Suprapubic skin (tissue), 4 donors: ENCODE data around the gene SPAG6. TPM values are rescaled to one million over a fixed set of nuclear protein-coding genes. Genes with fewer than 3 reads are reported as not detected.

Experiments used
- DNase-seq, 2 donors: peaks; one replicate each; pipeline ENCODE4 v3.0.0-alpha.2; 2019; ENCODE audit warnings: low spot score in 2 of 2
- H3K27ac ChIP-seq: fragments of 200-600 bp; sonication (generic); one replicate; pipeline ENCODE4 v1.5.1; 2019
- H3K27me3 ChIP-seq: fragments of 200-600 bp; sonication (generic); one replicate; pipeline ENCODE4 v1.5.1; 2019
- H3K36me3 ChIP-seq: fragments of 200-600 bp; sonication (generic); one replicate; pipeline ENCODE4 v1.5.1; 2019
- H3K4me1 ChIP-seq: fragments of 200-600 bp; sonication (generic); one replicate; pipeline ENCODE4 v1.5.1; 2019
- H3K4me3 ChIP-seq: fragments of 200-600 bp; sonication (generic); one replicate; pipeline ENCODE4 v1.5.1; 2019; ENCODE audit warnings: mild to moderate bottlenecking
- H3K9me3 ChIP-seq: fragments of 200-600 bp; sonication (generic); one replicate; pipeline ENCODE4 v1.5.1; 2019
- EP300 ChIP-seq: sonication (generic); formaldehyde crosslinking; IDR thresholded peaks from one replicate; pipeline ENCODE4 v1.6.1; 2017; ENCODE audit warnings: antibody characterized with exemption
- POLR2A ChIP-seq, 2 donors: fragments of 450-650 bp; IDR thresholded peaks; one replicate each; pipeline ENCODE4 v1.6.1; 2017; ENCODE audit warnings: antibody characterized with exemption in 2 of 2, mild to moderate bottlenecking in 2 of 2, moderate library complexity in 2 of 2
- POLR2AphosphoS5 ChIP-seq, 3 donors: sonication (generic); formaldehyde crosslinking; IDR thresholded peaks; one replicate each; pipeline ENCODE4 v1.6.1; 2017; ENCODE audit warnings: antibody characterized with exemption in 3 of 3
- WGBS: methylation state at CpG from one replicate; pipeline ENCODE4 v1.1.5; 2018; 5-methylcytosine and 5-hydroxymethylcytosine counted together
- total RNA-seq, 4 donors: library from RNA; depleted of rRNA; stranded (reverse); fragments of >200 nt; gene quantifications; one replicate each; pipeline ENCODE4 v1.1.0, GENCODE V29; 2016
- TF ChIP-seq, protein P1 (sequence below), 2 donors: fragments of 200-600 bp in 1 of 2; fragments of 450-650 bp in 1 of 2; sonication (generic) in 1 of 2; IDR thresholded peaks; one replicate each; pipeline ENCODE4 v1.5.1; 2016 to 2019; ENCODE audit warnings: antibody characterized with exemption in 2 of 2, mild to moderate bottlenecking in 1 of 2, moderate library complexity in 1 of 2

The SPAG6 gene
- total RNA-seq, 4 donors from 2014 or later: 0.34 to 1.1 (median 0.72) TPM; not detected in 1

DNA sequence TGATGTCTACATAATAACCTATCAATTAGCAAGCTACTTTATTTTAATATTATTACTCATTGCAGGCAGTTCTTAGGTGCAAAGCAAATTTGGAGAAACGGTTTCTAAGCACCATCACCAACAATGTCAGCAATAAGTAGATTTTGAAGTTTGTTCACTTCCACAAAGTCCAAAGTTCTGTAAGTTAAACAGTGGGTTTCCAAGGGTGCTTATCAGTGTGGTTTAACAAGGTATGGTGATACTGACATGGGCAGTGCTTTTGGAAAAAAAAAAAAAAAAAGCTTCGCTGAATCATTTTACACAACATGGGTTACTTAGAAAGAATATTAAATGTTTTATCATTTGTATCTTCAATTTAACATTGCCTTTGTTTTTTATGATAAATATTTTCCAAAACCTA lies 101.8 kb downstream of the SPAG6 start:
- no peak for DNase-seq
- TF ChIP-seq, protein P1, sequence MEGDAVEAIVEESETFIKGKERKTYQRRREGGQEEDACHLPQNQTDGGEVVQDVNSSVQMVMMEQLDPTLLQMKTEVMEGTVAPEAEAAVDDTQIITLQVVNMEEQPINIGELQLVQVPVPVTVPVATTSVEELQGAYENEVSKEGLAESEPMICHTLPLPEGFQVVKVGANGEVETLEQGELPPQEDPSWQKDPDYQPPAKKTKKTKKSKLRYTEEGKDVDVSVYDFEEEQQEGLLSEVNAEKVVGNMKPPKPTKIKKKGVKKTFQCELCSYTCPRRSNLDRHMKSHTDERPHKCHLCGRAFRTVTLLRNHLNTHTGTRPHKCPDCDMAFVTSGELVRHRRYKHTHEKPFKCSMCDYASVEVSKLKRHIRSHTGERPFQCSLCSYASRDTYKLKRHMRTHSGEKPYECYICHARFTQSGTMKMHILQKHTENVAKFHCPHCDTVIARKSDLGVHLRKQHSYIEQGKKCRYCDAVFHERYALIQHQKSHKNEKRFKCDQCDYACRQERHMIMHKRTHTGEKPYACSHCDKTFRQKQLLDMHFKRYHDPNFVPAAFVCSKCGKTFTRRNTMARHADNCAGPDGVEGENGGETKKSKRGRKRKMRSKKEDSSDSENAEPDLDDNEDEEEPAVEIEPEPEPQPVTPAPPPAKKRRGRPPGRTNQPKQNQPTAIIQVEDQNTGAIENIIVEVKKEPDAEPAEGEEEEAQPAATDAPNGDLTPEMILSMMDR (IDR thresholded peaks at IDR 0.05): no peak
- no peak for TF ChIP-seq EP300
- no peak for TF ChIP-seq POLR2AphosphoS5 (IDR thresholded peaks at IDR 0.05)
- no peak for TF ChIP-seq POLR2A (IDR thresholded peaks at IDR 0.05)

DNA sequence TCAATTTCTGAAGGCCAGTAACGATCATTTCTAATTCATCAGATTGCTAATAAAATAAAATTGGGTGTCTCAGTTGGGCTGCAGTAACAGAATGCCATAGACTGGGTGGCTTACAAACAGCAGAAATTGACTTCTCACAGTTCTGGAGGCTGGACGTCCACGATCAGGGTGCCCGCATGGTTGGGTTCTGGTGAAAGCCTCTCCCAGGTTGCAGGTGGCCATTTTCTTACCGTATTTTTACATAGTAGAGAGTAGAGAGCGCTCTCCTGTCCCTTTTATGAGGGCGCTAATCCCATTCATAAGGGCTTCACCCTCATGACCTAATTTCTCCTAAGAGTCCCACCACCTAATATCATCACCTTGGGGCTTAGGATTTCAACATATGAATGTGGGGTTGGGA lies 106.0 kb downstream of the SPAG6 start:
- no peaks in the 10 kb centered on the region for H3K4me1 ChIP-seq
- no peaks in the 10 kb centered on the region for H3K36me3 ChIP-seq
- WGBS: 95% methylated on average over 7 of the region's 7 CpGs
- no peak overlapping the region for H3K27ac ChIP-seq
- H3K27me3 ChIP-seq: peaks cover 3% of the 10 kb centered on the region
- DNase-seq: no peak
- TF ChIP-seq POLR2A (IDR thresholded peaks at IDR 0.05) (no peak), EP300 (no peak), POLR2AphosphoS5 (IDR thresholded peaks at IDR 0.05) (no peak)
- TF ChIP-seq, protein P1 (IDR thresholded peaks at IDR 0.05): no peak
- no peaks in the 10 kb centered on the region for H3K9me3 ChIP-seq
- no peak overlapping the region for H3K4me3 ChIP-seq

More for the DNA sequence above, 101.8 kb downstream of the SPAG6 start:
- no peaks in the 10 kb centered on the region for H3K4me1 ChIP-seq
- no peak overlapping the region for H3K27ac ChIP-seq
- no peak overlapping the region for H3K4me3 ChIP-seq
- 91% methylated on average over 2 of the region's 2 CpGs for WGBS
- H3K9me3 ChIP-seq: no peaks in the 10 kb centered on the region
- peaks cover 8% of the 10 kb centered on the region for H3K27me3 ChIP-seq
- no peaks in the 10 kb centered on the region for H3K36me3 ChIP-seq

DNA sequence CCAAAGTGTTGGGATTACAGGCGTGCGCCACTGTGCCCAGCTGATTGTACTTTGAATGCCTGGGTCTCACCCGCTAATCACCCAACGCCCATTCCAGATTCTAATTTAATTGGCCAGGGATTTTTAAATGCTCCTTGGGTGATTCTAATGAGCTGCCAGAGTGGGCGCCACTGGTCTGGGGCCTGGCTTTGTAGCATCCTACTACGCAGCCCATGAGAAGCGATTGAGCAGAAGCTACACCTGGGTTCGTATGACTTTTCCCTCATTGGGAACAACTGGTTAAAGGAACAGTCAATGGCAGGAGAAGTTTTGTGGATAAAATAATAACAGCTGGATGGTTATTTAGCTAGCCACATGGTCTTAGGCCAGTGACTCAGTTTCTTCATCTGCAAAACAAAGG lies 108.0 kb downstream of the SPAG6 start:
- H3K27me3 ChIP-seq: peaks cover 3% of the 10 kb centered on the region

DNA sequence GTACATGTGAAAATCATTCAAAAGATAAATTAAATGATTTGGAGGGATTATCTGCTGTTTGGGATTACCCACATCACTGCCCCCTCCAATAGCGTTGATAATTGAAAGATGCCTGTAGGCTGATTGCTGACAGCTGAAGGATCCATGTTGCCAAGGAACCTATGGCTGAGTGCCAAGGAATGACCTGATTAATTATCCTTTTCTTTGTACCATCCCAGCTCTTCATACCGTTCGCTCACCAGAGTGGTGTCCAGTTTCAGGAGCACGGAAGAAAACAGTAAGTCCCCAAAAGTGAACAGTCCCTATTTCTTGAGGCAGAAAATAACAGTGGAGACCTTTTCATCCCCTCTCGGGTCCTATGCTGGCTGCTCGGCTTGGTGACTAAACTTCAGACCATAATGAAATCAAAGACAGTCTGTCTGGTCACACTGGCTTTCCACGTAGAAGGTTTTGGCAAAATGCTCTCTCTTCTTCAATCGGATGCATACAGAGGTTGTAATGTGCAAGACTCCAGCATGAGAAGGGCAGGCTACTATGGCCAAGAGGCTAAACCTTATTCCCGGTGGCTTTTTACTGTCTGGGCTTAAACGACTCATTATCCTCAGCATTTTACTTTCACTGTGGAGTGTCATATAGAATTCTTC lies 108.8 kb downstream of the SPAG6 start:
- Histone ChIP-seq H3K27me3 (peaks cover 3% of the 10 kb centered on the region), H3K9me3 (no peaks in the 10 kb centered on the region), H3K36me3 (no peaks in the 10 kb centered on the region), H3K4me1 (no peaks in the 10 kb centered on the region), H3K4me3 (no peak overlapping the region), H3K27ac (no peak overlapping the region)
- no peak for DNase-seq
- WGBS: 32% methylated on average over 10 of the region's 10 CpGs
- TF ChIP-seq POLR2AphosphoS5 (IDR thresholded peaks at IDR 0.05): no peak
- no peak for TF ChIP-seq POLR2A (IDR thresholded peaks at IDR 0.05)
- TF ChIP-seq, protein P1 (IDR thresholded peaks at IDR 0.05): no peak
- no peak for TF ChIP-seq EP300

More for the DNA sequence above, 108.0 kb downstream of the SPAG6 start:
- no peaks in the 10 kb centered on the region for H3K36me3 ChIP-seq
- no peak overlapping the region for H3K27ac ChIP-seq
- no peaks in the 10 kb centered on the region for H3K9me3 ChIP-seq
- no peak overlapping the region for H3K4me3 ChIP-seq
- no peak for TF ChIP-seq EP300
- no peak for TF ChIP-seq POLR2A (IDR thresholded peaks at IDR 0.05)
- TF ChIP-seq POLR2AphosphoS5 (IDR thresholded peaks at IDR 0.05): no peak
- TF ChIP-seq, protein P1 (IDR thresholded peaks at IDR 0.05): no peak
- no peak for DNase-seq
- 96% methylated on average over 8 of the region's 8 CpGs for whole genome bisulfite sequencing
- H3K4me1 ChIP-seq: no peaks in the 10 kb centered on the region

DNA sequence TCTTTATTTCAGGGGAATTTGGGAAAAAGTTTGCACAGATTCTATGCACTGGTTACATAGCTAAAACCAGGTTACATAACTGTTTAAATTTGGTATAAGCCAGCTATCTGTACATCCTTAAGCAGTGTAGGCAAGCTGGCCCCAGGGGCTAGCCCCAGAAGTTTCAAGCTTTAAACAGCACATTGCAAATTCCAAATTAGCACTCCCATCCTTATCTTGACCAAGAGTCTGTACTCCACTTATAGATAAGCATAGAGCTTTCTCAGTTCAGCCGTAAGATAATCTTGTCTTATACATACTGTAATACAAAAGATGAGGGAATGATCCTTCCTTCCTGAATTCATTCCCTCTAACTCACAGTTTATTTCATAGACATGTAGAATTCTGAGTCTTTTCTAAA lies 109.3 kb downstream of the SPAG6 start:
- no peak overlapping the region for H3K27ac ChIP-seq
- 86% methylated on average over 1 of the region's 1 CpG for WGBS
- no peak for TF ChIP-seq EP300
- no peak for TF ChIP-seq POLR2A (IDR thresholded peaks at IDR 0.05)
- no peak for TF ChIP-seq POLR2AphosphoS5 (IDR thresholded peaks at IDR 0.05)
- TF ChIP-seq, protein P1 (IDR thresholded peaks at IDR 0.05): no peak

More for the DNA sequence above, 109.3 kb downstream of the SPAG6 start:
- H3K4me3 ChIP-seq: no peak overlapping the region
- no peak for DNase-seq
- no peaks in the 10 kb centered on the region for H3K36me3 ChIP-seq
- no peaks in the 10 kb centered on the region for H3K9me3 ChIP-seq
- peaks cover under 1% of the 10 kb centered on the region for H3K27me3 ChIP-seq
- H3K4me1 ChIP-seq: no peaks in the 10 kb centered on the region
